BJ (cell line): Measurements from ENCODE around the gene PACS2. TPM values are rescaled to one million over a fixed set of nuclear protein-coding genes. Genes with fewer than 3 reads are reported as not detected.
"Not testable (repeated sequence)": the region's sequence is repeated elsewhere in the genome, so short reads cannot be mapped to it uniquely, and the experiment has no call there.

Experiments used
- CTCF ChIA-PET: fragments of 350-600 bp; formaldehyde crosslinking; extraction: SDS; loops from one replicate; lab custom pipeline; 2021; ENCODE audit warnings: antibody characterized with exemption, inconsistent platforms; lab: Yijun Ruan, JAX
- POLR2A ChIA-PET: fragments of 300-600 bp; sonication (Branson Sonifier 250); formaldehyde crosslinking; extraction: SDS; loops from one replicate; lab custom pipeline; 2021; ENCODE audit warnings: antibody characterized with exemption; lab: Charles Lee
- DNase-seq: peaks from one replicate; pipeline ENCODE4 v3.0.0-alpha.2; 2011; ENCODE audit warnings: low read depth
- H3K27me3 ChIP-seq: 2 replicates; pipeline ENCODE4 v1.6.0; 2011; ENCODE audit warnings: low read length; ENCODE audit not compliant: control insufficient read depth, insufficient read depth
- H3K36me3 ChIP-seq: 2 replicates; pipeline ENCODE4 v1.5.1; 2011; ENCODE audit warnings: low read length; ENCODE audit not compliant: control insufficient read depth, insufficient read depth
- H3K4me3 ChIP-seq: 2 replicates; pipeline ENCODE4 v1.5.1; 2011; ENCODE audit warnings: low read depth, mild to moderate bottlenecking, control low read depth, low read length
- polyA plus RNA-seq: library from polyadenylated mRNA; depleted of rRNA; stranded (reverse); fragments of >200 nt; gene quantifications from 2 replicates; pipeline ENCODE4 v1.2.3, GENCODE V29; 2011
- TF ChIP-seq, protein P1 (sequence below): IDR thresholded peaks from 2 replicates; pipeline ENCODE4 v1.5.1; 2011; ENCODE audit warnings: low read depth, mild to moderate bottlenecking, control low read depth, inconsistent platforms, low read length, moderate library complexity; ENCODE audit not compliant: insufficient read depth

The PACS2 gene
- polyA plus RNA-seq, 1 experiment = 21.4 TPM

DNA sequence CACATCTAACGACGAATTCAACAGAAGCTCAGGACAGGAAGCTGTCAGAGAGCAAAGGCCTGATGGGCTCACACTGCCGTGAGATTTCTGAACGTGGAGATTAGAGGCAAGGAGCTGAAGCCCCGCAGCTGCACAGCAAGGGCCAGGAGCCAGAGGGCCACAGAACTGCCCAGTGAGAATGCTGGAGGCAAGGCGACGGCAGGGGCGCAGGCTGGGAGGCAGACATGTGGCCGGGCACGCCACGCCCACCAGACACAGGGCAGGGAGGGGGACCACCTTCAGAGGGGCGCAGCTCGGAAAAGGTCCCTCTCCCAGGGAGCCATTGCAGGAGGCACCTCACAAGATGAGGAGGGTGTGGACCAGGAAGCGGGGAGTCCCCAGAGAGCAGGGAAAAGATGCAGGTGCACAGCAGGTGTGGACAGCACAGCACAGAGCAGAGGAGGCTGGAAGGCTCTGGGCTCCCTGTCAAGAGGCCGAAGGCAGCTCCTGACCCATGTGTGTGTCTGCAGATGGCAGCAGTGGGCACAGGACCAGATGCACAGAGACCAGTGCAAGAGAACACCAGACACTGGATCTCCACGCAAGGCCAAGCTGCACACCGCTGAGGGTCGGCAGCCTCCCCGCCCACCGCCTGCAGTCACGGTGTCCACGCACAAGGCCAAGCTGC is 43.2 kb upstream of the PACS2 start:
- Histone ChIP-seq H3K4me3 (no peak overlapping the region), H3K27me3 (no peaks in the 10 kb centered on the region), H3K36me3 (peaks cover 1% of the 10 kb centered on the region)
- CTCF ChIA-PET = interaction anchor here (1.3 kb wide), 1 partner anchor 81 kb away, joined by 5 read pairs; no protein-coding TSS in a partner anchor
- TF ChIP-seq, protein P1, sequence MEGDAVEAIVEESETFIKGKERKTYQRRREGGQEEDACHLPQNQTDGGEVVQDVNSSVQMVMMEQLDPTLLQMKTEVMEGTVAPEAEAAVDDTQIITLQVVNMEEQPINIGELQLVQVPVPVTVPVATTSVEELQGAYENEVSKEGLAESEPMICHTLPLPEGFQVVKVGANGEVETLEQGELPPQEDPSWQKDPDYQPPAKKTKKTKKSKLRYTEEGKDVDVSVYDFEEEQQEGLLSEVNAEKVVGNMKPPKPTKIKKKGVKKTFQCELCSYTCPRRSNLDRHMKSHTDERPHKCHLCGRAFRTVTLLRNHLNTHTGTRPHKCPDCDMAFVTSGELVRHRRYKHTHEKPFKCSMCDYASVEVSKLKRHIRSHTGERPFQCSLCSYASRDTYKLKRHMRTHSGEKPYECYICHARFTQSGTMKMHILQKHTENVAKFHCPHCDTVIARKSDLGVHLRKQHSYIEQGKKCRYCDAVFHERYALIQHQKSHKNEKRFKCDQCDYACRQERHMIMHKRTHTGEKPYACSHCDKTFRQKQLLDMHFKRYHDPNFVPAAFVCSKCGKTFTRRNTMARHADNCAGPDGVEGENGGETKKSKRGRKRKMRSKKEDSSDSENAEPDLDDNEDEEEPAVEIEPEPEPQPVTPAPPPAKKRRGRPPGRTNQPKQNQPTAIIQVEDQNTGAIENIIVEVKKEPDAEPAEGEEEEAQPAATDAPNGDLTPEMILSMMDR = no peak
- no peak for DNase-seq
- POLR2A ChIA-PET = no interaction called here

DNA sequence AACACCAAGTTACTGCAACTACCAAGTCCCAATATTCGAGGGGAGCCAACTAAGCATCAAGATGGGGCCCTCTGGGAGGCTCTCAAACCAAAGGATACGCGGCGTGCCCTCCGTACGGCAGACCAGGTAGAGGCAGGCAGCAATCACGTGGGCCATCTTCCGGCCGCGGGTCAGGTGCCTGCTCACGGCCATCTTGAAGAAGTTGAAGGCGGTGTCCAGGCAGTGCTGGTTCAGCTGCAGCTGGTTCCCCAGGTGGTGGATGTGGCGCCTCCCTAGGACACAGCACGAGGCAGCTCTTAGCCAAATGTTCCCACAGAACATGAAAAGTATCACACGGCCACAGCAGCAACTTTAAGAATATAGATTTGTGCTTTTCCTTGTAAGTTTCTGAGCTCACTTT is 41.9 kb upstream of the PACS2 start:
- ChIA-PET CTCF (interaction anchor here (0.9 kb wide), 1 partner anchor 182 kb away, joined by 3 read pairs; no protein-coding TSS in a partner anchor), POLR2A (no interaction called here)
- Histone ChIP-seq H3K4me3 (no peak overlapping the region), H3K27me3 (no peaks in the 10 kb centered on the region), H3K36me3 (peaks cover 1% of the 10 kb centered on the region)
- TF ChIP-seq, protein P1 = no peak
- DNase-seq = no peak

- POLR2A ChIA-PET = no interaction called here
- CTCF ChIA-PET = interaction anchor here (0.9 kb wide), 1 partner anchor 183 kb away, joined by 3 read pairs; no protein-coding TSS in a partner anchor
- no peak for DNase-seq
- H3K27me3 ChIP-seq = no peaks in the 10 kb centered on the region
- H3K4me3 ChIP-seq = no peak overlapping the region
- TF ChIP-seq, protein P1 = no peak
- peaks cover 1% of the 10 kb centered on the region for H3K36me3 ChIP-seq
Measured at GRCh38 chr14:105273062-105273461, 41.5 kb upstream of the PACS2 start.

DNA sequence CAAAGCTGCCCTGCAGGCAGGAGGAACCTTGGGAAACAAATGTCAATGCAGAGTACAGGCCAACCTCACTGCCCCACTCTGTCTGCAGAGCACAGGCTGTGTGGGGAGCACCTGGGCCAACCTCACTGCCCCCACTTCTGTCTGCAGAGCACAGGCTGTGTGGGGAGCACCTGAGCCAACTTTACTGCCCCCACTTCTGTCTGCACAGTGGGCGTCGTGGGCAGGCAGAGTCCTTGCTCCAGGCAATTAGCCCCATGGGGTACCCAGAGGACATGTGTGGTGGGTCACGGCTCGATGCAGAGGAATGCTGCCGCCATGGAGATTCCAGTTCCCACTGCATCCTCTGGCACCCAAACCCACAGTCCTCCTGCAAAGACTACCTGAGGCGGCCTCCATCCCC is 39.9 kb upstream of the PACS2 start:
- no peak for DNase-seq
- TF ChIP-seq, protein P1 = no peak
- no peaks in the 10 kb centered on the region for H3K27me3 ChIP-seq
- no peak overlapping the region for H3K4me3 ChIP-seq
- ChIA-PET POLR2A (no interaction called here), CTCF (no interaction called here)
- peaks cover 1% of the 10 kb centered on the region for H3K36me3 ChIP-seq

GRCh38 chr14:105275267-105275946 is 39.1 kb upstream of the PACS2 start:
- POLR2A ChIA-PET = no interaction called here
- TF ChIP-seq, protein P1 = no peak
- peak; percentile 27 for DNase-seq
- H3K4me3 ChIP-seq = no peak overlapping the region
- CTCF ChIA-PET = interaction anchor here (0.7 kb wide), 1 partner anchor 188 kb away, joined by 3 read pairs; no protein-coding TSS in a partner anchor
- peaks cover 1% of the 10 kb centered on the region; the same call in 1 of the 2 replicates for H3K36me3 ChIP-seq
- no peaks in the 10 kb centered on the region for H3K27me3 ChIP-seq

- not testable (repeated sequence) for DNase-seq, H3K27me3 ChIP-seq, H3K36me3 ChIP-seq, H3K4me3 ChIP-seq
- ChIA-PET CTCF (interaction anchor here (1.1 to 1.3 kb wide), 2 partner anchors 74 to 187 kb away, joined by 3 to 5 read pairs; no protein-coding TSS in a partner anchor), POLR2A (interaction anchor here (0.6 kb wide), 1 partner anchor 87 kb away, joined by 3 read pairs; no protein-coding TSS in a partner anchor)
Measured at GRCh38 chr14:105277448-105277847, 37.1 kb upstream of the PACS2 start.
